KMS-11 (cell line): ENCODE data around the gene TMPRSS15.
A peak's percentile ranks its signal among the peaks of the same experiment; 100 is the strongest.
"Not testable (repeated sequence)": the region's sequence is repeated elsewhere in the genome, so short reads cannot be mapped to it uniquely, and the experiment has no call there.

ENCODE experiments used
- H2AFZ ChIP-seq: fragments of 200-600 bp; sonication (generic); 2 replicates; pipeline ENCODE4 v1.6.1; 2016; ENCODE audit warnings: antibody characterized with exemption, mixed run types, low read depth
- H3K27ac ChIP-seq: fragments of 200-600 bp; sonication (generic); 2 replicates; pipeline ENCODE4 v1.6.1; 2016; ENCODE audit warnings: mild to moderate bottlenecking, mixed run types
- H3K27me3 ChIP-seq: fragments of 200-600 bp; sonication (generic); 2 replicates; pipeline ENCODE4 v1.6.1; 2017; ENCODE audit warnings: mild to moderate bottlenecking, low read depth, mixed run types, moderate library complexity; ENCODE audit not compliant: insufficient read depth
- H3K36me3 ChIP-seq: fragments of 200-600 bp; sonication (generic); 2 replicates; pipeline ENCODE4 v1.6.1; 2017; ENCODE audit warnings: mild to moderate bottlenecking, mixed run types; ENCODE audit not compliant: insufficient read depth
- H3K4me1 ChIP-seq: fragments of 200-600 bp; sonication (generic); 2 replicates; pipeline ENCODE4 v1.6.1; 2016; ENCODE audit warnings: mild to moderate bottlenecking, low read depth, mixed run types; ENCODE audit not compliant: poor library complexity, severe bottlenecking
- H3K4me2 ChIP-seq: fragments of 200-600 bp; sonication (generic); 2 replicates; pipeline ENCODE4 v1.7.0; 2016; ENCODE audit warnings: mild to moderate bottlenecking, mixed run types
- H3K4me3 ChIP-seq: fragments of 200-600 bp; sonication (generic); IDR thresholded peaks from 2 replicates; pipeline ENCODE4 v1.6.1; 2017; ENCODE audit warnings: low read depth, low read length, mixed read lengths; ENCODE audit not compliant: insufficient read depth
- H3K79me2 ChIP-seq: fragments of 200-600 bp; sonication (generic); 2 replicates; pipeline ENCODE4 v1.6.1; 2016; ENCODE audit warnings: low read depth, mixed run types; ENCODE audit not compliant: insufficient read depth
- H3K9ac ChIP-seq: fragments of 200-600 bp; sonication (generic); 2 replicates; pipeline ENCODE4 v1.6.1; 2016; ENCODE audit warnings: mild to moderate bottlenecking, mixed run types
- H4K20me1 ChIP-seq: fragments of 200-600 bp; sonication (generic); 2 replicates; pipeline ENCODE4 v1.6.1; 2016; ENCODE audit warnings: mild to moderate bottlenecking, mixed run types; ENCODE audit not compliant: insufficient read depth
- CTCF ChIP-seq: fragments of 200-600 bp; sonication (generic); conservative IDR thresholded peaks from 2 replicates; pipeline ENCODE4 v1.6.1; 2017; ENCODE audit warnings: low read depth, mild to moderate bottlenecking, antibody characterized with exemption, low read length, moderate library complexity, mixed read lengths

The TMPRSS15 gene

GRCh38 chr21:18384771-18385170, 18.8 kb downstream of the TMPRSS15 start:
- Histone ChIP-seq H3K27me3 (no peaks in the 10 kb centered on the region), H3K4me1 (no peaks in the 10 kb centered on the region), H3K4me2 (no peak overlapping the region), H3K27ac (no peak overlapping the region), H2AFZ (no peak overlapping the region), H3K36me3 (no peaks in the 10 kb centered on the region), H3K79me2 (no peaks in the 10 kb centered on the region), H4K20me1 (no peaks in the 10 kb centered on the region), H3K9ac (no peak overlapping the region), H3K4me3 (no peak overlapping the region)
- peak; percentile 80 for TF ChIP-seq CTCF

DNA sequence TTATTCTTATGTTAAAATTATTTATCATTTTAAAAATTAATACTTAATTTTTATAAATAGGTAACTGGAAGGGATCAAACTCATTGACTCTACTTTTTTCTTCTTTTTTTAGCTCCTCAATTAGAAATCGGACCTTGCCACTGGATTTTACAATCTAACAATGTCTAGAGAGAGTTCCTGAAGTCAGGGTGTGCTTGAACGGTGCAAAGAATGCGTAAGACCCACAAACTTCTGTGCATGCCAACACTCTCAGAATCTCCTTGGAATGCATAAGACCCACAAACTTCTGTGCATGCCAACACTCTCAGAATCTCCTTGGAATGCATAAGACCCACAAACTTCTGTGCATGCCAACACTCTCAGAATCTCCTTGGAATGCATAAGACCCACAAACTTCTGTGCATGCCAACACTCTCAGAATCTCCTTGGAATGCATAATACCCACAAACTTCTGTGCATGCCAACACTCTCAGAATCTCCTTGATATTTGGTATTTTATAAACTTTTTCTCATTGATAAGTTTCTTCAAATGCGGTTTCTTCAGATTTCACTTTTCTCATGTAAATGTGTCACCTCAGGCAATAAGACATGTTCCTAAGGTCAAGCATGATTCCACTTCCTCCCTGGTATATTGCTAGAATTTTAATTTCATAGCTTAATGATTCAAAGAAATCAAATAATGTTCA, 20.5 kb downstream of the TMPRSS15 start:
- H3K27me3 ChIP-seq, H3K36me3 ChIP-seq, H3K4me1 ChIP-seq, H3K4me3 ChIP-seq, H4K20me1 ChIP-seq, H3K27ac ChIP-seq, H2AFZ ChIP-seq, H3K9ac ChIP-seq, H3K4me2 ChIP-seq, H3K79me2 ChIP-seq: not testable (repeated sequence)

DNA sequence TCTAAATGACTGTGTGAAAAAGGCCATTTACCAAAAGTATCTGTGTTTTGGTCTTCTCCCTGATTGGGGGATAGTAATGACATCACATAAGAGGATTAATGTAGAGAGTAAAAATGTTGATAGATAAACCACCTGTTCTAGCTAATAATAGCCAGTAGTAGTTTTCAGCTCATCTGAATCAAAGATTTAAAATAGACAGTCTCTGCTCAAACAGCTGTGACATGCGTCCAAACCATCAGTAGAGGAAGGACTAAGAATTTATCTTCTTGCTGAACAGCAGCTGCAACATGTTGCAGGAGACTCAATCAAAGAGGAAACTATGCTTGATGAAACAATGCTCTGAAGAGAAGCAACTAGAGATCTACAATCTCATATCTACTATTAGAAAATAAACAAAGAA, 21.4 kb downstream of the TMPRSS15 start:
- Histone ChIP-seq H3K36me3 (no peaks in the 10 kb centered on the region), H3K4me3 (no peak overlapping the region), H3K27ac (no peak overlapping the region), H3K9ac (no peak overlapping the region), H3K4me1 (no peaks in the 10 kb centered on the region), H3K4me2 (no peak overlapping the region), H2AFZ (no peak overlapping the region), H4K20me1 (no peaks in the 10 kb centered on the region), H3K27me3 (no peaks in the 10 kb centered on the region), H3K79me2 (no peaks in the 10 kb centered on the region)
- TF ChIP-seq CTCF, result no peak

- H3K27me3 ChIP-seq, result no peaks in the 10 kb centered on the region
- H3K4me2 ChIP-seq, result no peak overlapping the region
- H3K36me3 ChIP-seq, result no peaks in the 10 kb centered on the region
- no peak overlapping the region for H3K9ac ChIP-seq
- no peak for TF ChIP-seq CTCF
- H3K79me2 ChIP-seq, result no peaks in the 10 kb centered on the region
- no peak overlapping the region for H3K4me3 ChIP-seq
- H3K4me1 ChIP-seq, result peaks cover 26% of the 10 kb centered on the region
- H2AFZ ChIP-seq, result no peak overlapping the region
- H3K27ac ChIP-seq, result no peak overlapping the region
- no peaks in the 10 kb centered on the region for H4K20me1 ChIP-seq
These were observed 30.0 kb downstream of the TMPRSS15 start for GRCh38 chr21:18373606-18374005.

DNA sequence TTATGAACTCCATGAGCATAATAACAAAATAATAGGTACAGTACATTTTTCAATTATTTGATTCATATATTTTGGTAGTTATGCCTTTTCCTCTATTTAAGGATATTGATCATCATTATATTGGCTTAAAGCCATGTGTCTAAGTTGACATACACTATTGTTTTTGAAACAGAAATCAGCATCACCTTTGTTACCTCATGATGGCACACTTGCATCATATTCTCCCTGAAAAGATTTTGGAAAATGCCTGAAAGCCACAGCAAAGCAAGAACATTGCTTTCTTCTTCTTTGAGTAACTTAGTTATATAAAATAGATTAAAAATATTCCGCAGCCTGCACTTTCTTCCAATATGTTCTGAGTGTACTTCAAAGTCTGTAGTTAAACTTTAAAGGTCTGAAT, 33.3 kb downstream of the TMPRSS15 start:
- peaks cover 31% of the 10 kb centered on the region for H3K4me1 ChIP-seq
- H3K9ac ChIP-seq, result no peak overlapping the region
- no peak for TF ChIP-seq CTCF
- no peak overlapping the region for H2AFZ ChIP-seq
- H3K36me3 ChIP-seq, result no peaks in the 10 kb centered on the region
- H3K79me2 ChIP-seq, result no peaks in the 10 kb centered on the region
- no peaks in the 10 kb centered on the region for H4K20me1 ChIP-seq
- no peak overlapping the region for H3K4me2 ChIP-seq
- H3K27ac ChIP-seq, result no peak overlapping the region
- no peaks in the 10 kb centered on the region for H3K27me3 ChIP-seq
- H3K4me3 ChIP-seq, result no peak overlapping the region
